Activated CD8-positive, alpha-beta memory T cell treated with anti-CD3 and anti-CD28 coated beads for 48 hours (primary cell): ENCODE results near the gene ZFYVE26.
"Not testable (repeated sequence)": the region's sequence is repeated elsewhere in the genome, so short reads cannot be mapped to it uniquely, and the experiment has no call there.

Experiments used
- DNase-seq, 3 experiments: peaks; one replicate each; pipeline ENCODE4 v3.0.0-alpha.2; 2020; ENCODE audit warnings: low read depth in 2 of 3, low spot score in 2 of 3

ZFYVE26 gene

DNA sequence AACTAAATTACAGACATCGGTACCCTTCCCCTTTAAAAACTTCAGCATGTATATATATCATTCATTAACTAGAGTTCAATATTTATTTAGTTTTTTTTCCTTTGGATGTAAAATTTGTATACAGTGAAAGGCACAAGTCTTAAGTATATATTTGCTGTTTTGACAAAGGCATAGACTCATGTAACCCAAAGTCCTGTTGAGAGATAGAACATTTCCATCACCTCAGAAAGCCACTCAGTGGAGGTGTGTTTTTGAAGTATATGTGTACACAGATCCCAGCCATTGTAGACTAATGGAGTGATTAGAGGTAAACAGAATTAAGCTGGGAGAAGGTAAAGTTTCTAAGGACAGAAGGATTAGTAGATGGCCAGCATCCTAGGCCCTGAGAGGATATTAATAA lies 99.3 kb downstream of the ZFYVE26 start:
- DNase-seq = no peak

DNA sequence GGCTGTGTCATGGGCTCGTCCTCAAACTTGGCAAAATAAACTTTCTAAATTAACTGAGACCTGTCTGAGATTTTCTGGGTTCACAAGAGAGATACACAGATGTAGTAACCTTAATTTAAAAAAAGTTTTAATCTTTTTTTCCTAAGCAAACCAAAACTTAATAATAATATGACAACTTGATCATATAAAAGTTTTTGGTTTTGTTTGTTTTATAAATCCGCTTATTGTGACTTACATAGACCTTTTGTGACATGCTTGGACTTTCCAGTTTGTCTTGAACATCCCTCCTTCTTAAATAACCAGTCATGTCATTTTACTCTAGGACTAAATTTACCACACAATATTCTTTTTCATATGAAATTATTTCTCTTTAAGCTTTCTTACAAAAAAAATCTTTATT lies 106.2 kb downstream of the ZFYVE26 start:
- no peak for DNase-seq

DNA sequence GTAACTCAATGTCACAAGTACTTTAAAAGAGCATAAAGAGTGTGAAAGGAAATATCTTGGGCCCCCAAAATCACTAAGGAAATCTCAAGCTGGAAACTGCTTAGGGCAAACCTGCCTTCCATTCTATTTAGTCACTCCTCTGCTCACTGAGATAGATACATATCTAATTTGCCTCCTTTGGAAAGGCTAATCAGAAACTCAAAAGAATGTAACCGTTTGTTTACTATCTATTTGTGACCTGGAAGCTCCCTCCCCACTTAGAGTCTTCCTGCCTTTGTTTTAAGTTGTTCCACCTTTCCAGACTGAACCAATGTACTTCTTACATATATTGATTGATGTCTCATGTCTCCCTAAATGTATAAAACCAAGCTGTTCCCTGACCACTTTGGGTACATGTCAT lies 106.6 kb downstream of the ZFYVE26 start:
- not testable (repeated sequence) for DNase-seq

DNA sequence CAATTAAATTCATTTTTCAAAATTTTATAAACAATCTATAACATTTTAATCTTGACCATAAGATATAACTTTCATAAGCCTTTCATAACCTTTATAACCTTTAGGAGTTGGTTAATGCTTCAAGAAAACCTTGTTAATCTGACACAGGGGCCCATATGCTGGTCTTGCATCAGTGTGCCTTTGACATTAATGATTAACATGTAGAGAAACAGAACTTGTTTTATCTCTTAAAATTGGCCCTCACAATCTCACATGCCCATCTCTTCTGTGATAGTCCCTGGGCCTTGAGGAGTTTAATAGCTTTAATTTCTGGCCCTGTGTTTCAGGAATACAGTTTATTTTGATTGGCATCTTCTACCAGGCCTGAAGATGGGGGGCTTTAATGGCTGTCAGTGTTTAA lies 107.0 kb downstream of the ZFYVE26 start:
- DNase-seq = not testable (repeated sequence)

DNA sequence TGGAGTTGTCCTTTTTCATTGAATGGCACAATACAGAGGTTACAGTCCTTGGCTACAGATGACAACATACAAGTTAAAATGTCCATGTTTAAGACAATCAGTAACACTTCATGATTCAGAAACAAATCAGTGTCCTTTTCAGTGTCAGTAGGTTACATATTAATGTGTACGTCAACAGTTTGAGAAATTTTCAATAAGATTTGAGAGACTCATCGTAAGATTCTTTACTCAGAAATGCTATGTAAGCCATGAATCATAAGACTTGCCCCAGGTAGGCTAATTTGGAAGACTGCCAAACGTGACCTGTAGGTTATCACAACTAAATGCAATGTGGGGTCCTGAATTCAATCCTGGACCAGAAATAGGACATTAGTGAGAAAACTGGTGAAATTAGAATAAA lies 111.2 kb downstream of the ZFYVE26 start:
- DNase-seq = no peak

DNA sequence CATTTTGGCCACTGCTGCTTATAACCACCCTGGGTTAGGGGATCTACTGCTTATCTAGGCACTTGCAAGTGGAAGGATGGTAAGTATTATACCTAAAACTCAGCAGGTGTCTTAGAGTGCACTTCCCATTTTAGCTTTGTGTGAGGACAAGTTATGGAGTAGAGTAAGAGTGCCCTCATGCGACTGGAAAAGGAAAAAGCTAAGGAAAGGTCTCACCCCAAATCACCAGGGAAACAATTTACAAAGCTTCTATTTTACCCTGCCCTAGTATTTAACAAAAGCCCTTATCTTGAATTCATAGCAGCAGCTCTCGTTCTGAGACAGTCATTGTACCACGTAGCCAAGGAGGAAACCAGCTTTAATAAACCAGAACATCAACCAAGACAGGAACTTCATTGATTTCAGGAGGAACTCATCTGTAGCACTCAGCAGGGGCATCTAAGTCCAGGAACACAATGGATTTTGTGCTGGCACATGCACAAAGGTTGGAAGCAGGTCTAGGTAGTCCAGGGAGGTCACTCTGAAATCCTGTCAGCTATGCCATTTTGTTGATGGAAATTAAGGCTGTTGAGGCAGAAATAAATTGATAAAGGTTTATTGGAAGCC lies 111.8 kb downstream of the ZFYVE26 start:
- DNase-seq = no peak

DNA sequence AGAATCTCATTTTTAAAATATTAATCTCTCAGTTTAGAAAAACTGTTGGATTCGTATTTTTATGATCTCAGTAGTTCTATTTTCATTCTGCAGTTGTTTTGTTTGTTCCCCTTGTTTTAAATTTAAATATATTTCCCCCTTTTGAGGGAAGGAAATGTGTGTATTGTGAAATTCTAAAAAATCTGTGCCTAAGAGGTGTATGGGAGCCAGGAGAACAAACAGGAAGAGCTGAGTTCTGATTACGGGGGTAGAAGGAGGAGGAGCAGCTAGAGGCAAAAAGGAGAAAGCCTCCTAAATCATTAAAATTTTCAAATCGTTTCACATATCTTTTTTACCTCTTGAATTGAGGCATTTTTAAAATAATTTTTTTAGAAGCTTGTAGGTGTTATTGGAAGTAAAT lies 112.4 kb downstream of the ZFYVE26 start:
- no peak for DNase-seq

DNA sequence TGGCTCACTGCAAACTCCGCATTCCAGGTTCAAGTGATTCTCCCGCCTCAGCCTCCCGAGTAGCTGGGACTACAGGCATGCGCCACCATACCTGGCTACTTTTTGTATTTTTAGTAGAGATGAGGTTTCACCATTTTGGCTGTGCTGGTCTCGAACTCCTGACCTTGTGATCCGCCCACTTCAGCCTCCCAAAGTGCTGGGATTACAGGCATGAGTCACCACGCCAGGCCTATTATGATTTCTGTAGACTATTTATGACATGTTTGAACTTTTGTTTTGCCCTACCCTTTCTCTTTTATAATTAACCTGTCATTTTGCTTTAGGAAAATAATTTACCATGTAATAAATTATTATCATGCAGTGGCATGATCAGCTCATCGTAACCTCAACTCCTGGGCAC lies 114.9 kb downstream of the ZFYVE26 start, which contains the start of gene RDH12:
RDH12 (plus strand) TSS at position 395 of the 400 bp plus-strand sequence. CDS start 20,757 bp downstream, outside the sequence.
- not testable (repeated sequence) for DNase-seq

DNA sequence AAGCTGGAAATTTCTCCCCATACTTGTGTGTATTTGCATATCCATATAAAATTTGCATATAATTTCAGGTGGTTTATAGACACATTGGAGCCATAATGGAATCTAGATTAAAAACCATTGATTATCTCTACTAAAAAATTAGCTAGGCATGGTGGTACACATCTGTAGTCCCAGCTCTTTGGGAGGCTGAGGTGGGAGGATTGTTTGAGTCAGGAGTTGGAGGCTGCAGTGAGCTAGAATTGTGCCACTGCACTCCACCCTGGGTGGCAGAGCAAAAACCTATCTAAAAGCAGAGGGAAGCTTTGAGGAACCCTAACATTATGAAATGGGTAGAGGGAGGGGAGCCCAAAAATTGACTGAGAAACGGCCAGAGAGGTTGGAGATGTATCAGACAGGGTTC lies 118.2 kb downstream of the ZFYVE26 start:
- no peak for DNase-seq

DNA sequence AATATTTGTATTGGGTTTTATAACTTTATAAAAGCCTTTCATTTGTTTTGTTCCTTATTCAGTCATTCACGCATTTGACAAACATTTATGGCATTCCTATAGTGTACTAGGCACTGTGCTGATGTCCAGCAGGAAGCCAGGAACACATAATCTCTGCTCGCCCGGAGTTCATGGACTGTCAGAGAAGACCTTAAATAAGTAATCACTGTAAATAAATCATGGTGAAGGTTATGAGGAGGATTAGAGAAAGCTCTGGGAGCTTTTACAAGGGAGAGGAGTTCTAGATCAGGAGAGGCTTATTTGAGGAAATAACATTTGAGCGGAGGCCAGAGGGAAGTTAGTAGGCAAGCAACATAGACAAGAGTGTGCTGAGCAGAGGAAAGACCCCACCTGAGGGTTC lies 119.4 kb downstream of the ZFYVE26 start:
- DNase-seq = no peak
